ENCODE measurements around the gene BCAS4.

GRCh38 chr20:50747275-50747674, 47.6 kb upstream of the BCAS4 start:
- TF ChIP-seq, protein P1, sequence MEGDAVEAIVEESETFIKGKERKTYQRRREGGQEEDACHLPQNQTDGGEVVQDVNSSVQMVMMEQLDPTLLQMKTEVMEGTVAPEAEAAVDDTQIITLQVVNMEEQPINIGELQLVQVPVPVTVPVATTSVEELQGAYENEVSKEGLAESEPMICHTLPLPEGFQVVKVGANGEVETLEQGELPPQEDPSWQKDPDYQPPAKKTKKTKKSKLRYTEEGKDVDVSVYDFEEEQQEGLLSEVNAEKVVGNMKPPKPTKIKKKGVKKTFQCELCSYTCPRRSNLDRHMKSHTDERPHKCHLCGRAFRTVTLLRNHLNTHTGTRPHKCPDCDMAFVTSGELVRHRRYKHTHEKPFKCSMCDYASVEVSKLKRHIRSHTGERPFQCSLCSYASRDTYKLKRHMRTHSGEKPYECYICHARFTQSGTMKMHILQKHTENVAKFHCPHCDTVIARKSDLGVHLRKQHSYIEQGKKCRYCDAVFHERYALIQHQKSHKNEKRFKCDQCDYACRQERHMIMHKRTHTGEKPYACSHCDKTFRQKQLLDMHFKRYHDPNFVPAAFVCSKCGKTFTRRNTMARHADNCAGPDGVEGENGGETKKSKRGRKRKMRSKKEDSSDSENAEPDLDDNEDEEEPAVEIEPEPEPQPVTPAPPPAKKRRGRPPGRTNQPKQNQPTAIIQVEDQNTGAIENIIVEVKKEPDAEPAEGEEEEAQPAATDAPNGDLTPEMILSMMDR (tag by site-specific recombination; IDR thresholded peaks at IDR 0.05), result no peak
- TF ChIP-seq GLIS2 (tag by site-specific recombination; IDR thresholded peaks at IDR 0.05) (no peak), ZNF24 (tag by site-specific recombination; IDR thresholded peaks at IDR 0.05) (no peak), ATF2 (tag by site-specific recombination; IDR thresholded peaks at IDR 0.05; ENCODE audit: low read depth) (no peak), ZNF391 (tag by site-specific recombination; IDR thresholded peaks at IDR 0.05; ENCODE audit: borderline replicate concordance, low read depth) (no peak), ZNF302 (tag by site-specific recombination; IDR thresholded peaks at IDR 0.05; ENCODE audit: low read depth) (no peak), ZBTB7A (tag by site-specific recombination; IDR thresholded peaks at IDR 0.05; ENCODE audit: low read depth) (no peak)
